Adrenal gland (tissue), 12 donors: ENCODE data around the gene OSBPL9. TPM values are rescaled to one million over a fixed set of nuclear protein-coding genes. Genes with fewer than 3 reads are reported as not detected.

Experiments used
- DNase-seq, 7 donors: peaks; one replicate each; pipeline ENCODE4 v3.0.0-alpha.2; 2019 to 2020
- H3K27ac ChIP-seq, 5 donors: fragments of 200-600 bp; sonication (generic) in 4 of 5; 1 replicate in 3 of 5; 2 replicates in 2 of 5; pipeline versions ENCODE4 v1.5.1 to v1.8.0; 2016 to 2020; ENCODE audit warnings: mild to moderate bottlenecking in 1 of 5
- H3K27me3 ChIP-seq: fragments of 200-600 bp; 2 replicates; pipeline ENCODE4 v1.8.0; 2021
- H3K36me3 ChIP-seq, 2 donors: fragments of 200-600 bp; replicated peaks in 1 of 2; 1 replicate in 1 of 2; 2 replicates in 1 of 2; pipeline versions ENCODE4 v1.5.1 to v1.8.0; 2018 to 2022
- H3K4me1 ChIP-seq, 2 donors: fragments of 200-600 bp; replicated peaks in 1 of 2; 1 replicate in 1 of 2; 2 replicates in 1 of 2; pipeline versions ENCODE4 v1.5.1 to v1.8.0; 2018 to 2021
- H3K4me3 ChIP-seq, 4 donors: fragments of 200-600 bp; sonication (generic) in 3 of 4; one replicate each; pipeline ENCODE4 v1.5.1; 2016 to 2018
- H3K9me3 ChIP-seq, 3 donors: fragments of 200-600 bp; sonication (generic) in 1 of 3; replicated peaks in 1 of 3; 1 replicate in 2 of 3; 2 replicates in 1 of 3; pipeline versions ENCODE4 v1.5.1 to v1.8.0; 2016 to 2021
- POLR2A ChIP-seq, 2 donors: fragments of 450-650 bp; IDR thresholded peaks; one replicate each; pipeline ENCODE4 v1.6.1; 2017; ENCODE audit warnings: antibody characterized with exemption in 2 of 2, mild to moderate bottlenecking in 2 of 2, moderate library complexity in 1 of 2
- WGBS, 4 donors: extraction: QIAGEN DNeasy Blood & Tissue Kit in 2 of 4; methylation state at CpG; one replicate each; pipeline versions ENCODE4 v1.1.5 to v1.1.7; 2013 to 2017; 5-methylcytosine and 5-hydroxymethylcytosine counted together
- intact Hi-C, 2 donors: fragments of 100-400 bp; cut with DNase I; formaldehyde crosslinking; loops; one replicate each; pipeline versions ENCODE4 v1.14.1 to v1.15.0; 2022 to 2023
- polyA plus RNA-seq, 3 donors: library from polyadenylated mRNA; stranded (reverse); fragments of 200-250 nt in 2 of 3; fragments of 350-450 nt in 1 of 3; fragmentation: Illumina TruSeq in 1 of 3; extraction: RNeasy Lipid Tissue Mini Kit (QIAGEN cat#74804) in 1 of 3; gene quantifications; one replicate each; pipeline ENCODE4 v1.2.3, GENCODE V29; 2013 to 2014
- total RNA-seq, 9 donors: library from RNA; depleted of rRNA in 4 of 9; stranded (reverse); fragments of >200 nt in 4 of 9; fragments of 120-200 nt in 1 of 9; fragmentation: NEBNext Ultra II Directional in 1 of 9; extraction: Animal tissue kit (Norgen Biotek cat#: 25700) in 1 of 9; gene quantifications; one replicate each; pipeline versions ENCODE4 v1.1.0 to v1.2.4, GENCODE V29; 2013 to 2023
- TF ChIP-seq, protein P1 (sequence below), 6 experiments: fragments of 450-650 bp in 4 of 6; fragments of 200-600 bp in 2 of 6; sonication (generic) in 1 of 6; IDR thresholded peaks; 1 replicate in 5 of 6; 2 replicates in 1 of 6; pipeline versions ENCODE4 v1.5.1 to v1.8.0; 2016 to 2021; ENCODE audit warnings: antibody characterized with exemption in 6 of 6, mild to moderate bottlenecking in 2 of 6, moderate library complexity in 1 of 6
- donor health status: healthy with polysubstance abuse.
- donor health status: Bipolar disorder and iron deficiency.
- donor health status: DM: yes; HTN: yes; CAD: no.
- donor health status: DM: no; HTN: no; CAD: no.
- donor health status: DM: no; HTN: no; CAD: no.
- donor health status: DM: yes; HTN: yes; CAD: no.

Gene OSBPL9
- total and polyA plus RNA-seq, 12 donors, result 61.9 to 180 (median 87.3) TPM

DNA sequence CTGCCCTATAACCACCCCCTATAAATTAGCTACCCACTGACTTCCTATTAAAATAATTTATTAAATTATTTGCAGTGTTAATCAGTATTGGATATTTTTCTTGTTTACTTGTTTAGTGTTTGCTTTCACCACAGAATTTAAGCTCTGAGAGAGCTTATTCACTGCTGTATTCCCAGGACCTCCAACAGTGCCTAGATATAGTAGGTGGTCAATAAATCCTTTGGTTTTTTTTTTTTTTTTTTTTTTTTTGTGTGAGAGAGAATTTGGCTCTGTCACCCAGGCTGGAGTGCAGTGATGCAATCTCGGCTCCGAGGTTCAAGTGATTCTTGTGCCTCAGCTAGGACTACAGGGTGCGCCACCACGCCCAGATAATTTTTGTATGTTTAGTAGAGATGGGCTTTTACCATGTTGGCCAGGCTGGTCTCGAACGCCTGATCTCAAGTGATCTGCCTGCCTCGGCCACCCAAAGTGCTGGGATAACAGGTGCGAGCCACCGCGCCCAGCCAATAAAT lies 1.1 kb upstream of the OSBPL9 start:
- intact Hi-C loops, result no loop called here
- peaks cover 6 to 45% of the 10 kb centered on the region in 2 donors for H3K4me1 ChIP-seq
- H3K36me3 ChIP-seq, result no peaks in the 10 kb centered on the region
- WGBS, 4 donors, result 84 to 95% (median 92%) methylated on average over 8 to 10 of the region's 10 CpGs
- no peaks in the 10 kb centered on the region for H3K27me3 ChIP-seq
- no peaks in the 10 kb centered on the region for H3K9me3 ChIP-seq
- TF ChIP-seq, protein P1, sequence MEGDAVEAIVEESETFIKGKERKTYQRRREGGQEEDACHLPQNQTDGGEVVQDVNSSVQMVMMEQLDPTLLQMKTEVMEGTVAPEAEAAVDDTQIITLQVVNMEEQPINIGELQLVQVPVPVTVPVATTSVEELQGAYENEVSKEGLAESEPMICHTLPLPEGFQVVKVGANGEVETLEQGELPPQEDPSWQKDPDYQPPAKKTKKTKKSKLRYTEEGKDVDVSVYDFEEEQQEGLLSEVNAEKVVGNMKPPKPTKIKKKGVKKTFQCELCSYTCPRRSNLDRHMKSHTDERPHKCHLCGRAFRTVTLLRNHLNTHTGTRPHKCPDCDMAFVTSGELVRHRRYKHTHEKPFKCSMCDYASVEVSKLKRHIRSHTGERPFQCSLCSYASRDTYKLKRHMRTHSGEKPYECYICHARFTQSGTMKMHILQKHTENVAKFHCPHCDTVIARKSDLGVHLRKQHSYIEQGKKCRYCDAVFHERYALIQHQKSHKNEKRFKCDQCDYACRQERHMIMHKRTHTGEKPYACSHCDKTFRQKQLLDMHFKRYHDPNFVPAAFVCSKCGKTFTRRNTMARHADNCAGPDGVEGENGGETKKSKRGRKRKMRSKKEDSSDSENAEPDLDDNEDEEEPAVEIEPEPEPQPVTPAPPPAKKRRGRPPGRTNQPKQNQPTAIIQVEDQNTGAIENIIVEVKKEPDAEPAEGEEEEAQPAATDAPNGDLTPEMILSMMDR (IDR thresholded peaks at IDR 0.05), result no peak
- TF ChIP-seq POLR2A (IDR thresholded peaks at IDR 0.05), result no peak
- peak in 1 of 7 donors; percentile 28 for DNase-seq
- no peak overlapping the region for H3K4me3 ChIP-seq
- no peak overlapping the region for H3K27ac ChIP-seq

DNA sequence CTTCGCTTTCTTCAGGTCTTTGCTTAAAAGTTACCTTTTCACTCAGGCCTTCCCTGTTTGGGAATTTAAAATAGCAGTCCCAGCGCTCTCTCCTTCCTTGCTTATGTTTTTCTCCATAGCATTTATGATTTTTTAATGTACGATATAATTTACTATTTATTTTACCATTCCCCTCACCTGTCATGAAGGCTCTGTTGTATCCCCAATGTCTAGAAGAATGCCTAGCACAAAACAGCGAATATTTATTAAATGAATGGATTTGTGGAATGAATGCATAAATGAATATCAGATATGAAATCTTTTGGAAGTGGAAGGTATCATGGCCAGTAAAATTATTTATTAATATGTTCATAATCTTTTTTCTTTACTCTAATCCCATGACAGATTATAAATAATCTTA lies 402 bp upstream of the OSBPL9 start:
- 64 to 67% (median 66%) methylated on average over 4 of the region's 4 CpGs for whole genome bisulfite sequencing, 4 donors
- intact Hi-C loops, result no loop called here
- peaks cover 6 to 51% of the 10 kb centered on the region in 2 donors for H3K4me1 ChIP-seq
- H3K27ac ChIP-seq, result peak overlapping the region in 2 of 5 donors; percentile 87 to 97
- no peaks in the 10 kb centered on the region for H3K9me3 ChIP-seq
- H3K4me3 ChIP-seq, result peak overlapping the region in 2 of 4 donors; percentile 92 to 95
- no peak for TF ChIP-seq POLR2A (IDR thresholded peaks at IDR 0.05)
- TF ChIP-seq, protein P1 (IDR thresholded peaks at IDR 0.05), result no peak
- H3K27me3 ChIP-seq, result no peaks in the 10 kb centered on the region
- no peak for DNase-seq
- no peaks in the 10 kb centered on the region for H3K36me3 ChIP-seq

DNA sequence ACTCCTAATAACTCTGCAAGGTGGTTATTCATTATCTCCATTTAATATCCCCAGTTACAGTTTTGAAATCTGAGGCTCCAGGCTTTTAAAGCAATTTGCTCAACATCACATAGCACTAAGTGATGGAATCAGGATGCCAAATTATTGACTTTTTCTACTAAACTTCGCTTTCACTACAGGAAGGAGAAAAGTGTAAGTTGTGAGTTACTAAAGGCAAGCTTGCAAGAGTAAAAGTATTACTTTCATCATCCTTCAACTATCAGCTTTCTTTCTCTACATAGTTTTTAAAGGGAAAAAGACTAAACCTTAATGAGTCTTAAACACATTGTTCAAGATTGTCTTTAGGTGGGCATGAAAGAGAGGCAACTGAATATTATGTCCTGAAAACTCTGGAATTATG lies 1.8 kb downstream of the OSBPL9 start:
- no peaks in the 10 kb centered on the region for H3K9me3 ChIP-seq
- no peak for DNase-seq
- WGBS, 4 donors, result 74 to 92% (median 83%) methylated on average over 1 of the region's 1 CpG
- H3K27ac ChIP-seq, result peak overlapping the region in 1 of 5 donors; percentile 87
- TF ChIP-seq POLR2A (IDR thresholded peaks at IDR 0.05), result no peak
- TF ChIP-seq, protein P1 (IDR thresholded peaks at IDR 0.05), result no peak
- H3K4me3 ChIP-seq, result no peak overlapping the region
- H3K4me1 ChIP-seq, result peaks cover 6 to 56% of the 10 kb centered on the region in 2 donors
- intact Hi-C loops, result no loop called here
- no peaks in the 10 kb centered on the region for H3K27me3 ChIP-seq
- no peaks in the 10 kb centered on the region for H3K36me3 ChIP-seq

DNA sequence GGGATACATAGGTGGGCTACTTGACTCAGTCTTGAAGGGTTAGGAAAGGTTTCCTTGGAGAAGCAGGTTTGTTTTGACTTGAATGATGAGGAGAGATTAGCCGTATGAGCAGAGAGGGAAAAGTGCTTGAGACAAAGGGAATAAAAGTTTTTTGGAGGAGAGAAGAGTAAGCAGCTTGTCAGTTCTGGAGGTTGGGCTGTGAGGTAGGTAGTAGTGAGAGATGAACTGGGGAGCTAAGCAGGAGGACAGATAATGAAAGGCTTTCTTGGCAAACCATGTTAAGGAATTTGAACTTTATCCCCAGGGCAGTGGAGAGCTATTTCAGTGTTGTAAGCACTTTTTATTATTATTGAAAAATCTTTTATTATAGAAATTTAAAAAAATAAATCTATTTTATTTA lies 3.6 kb downstream of the OSBPL9 start:
- WGBS, 4 donors, result 74 to 91% (median 91%) methylated on average over 1 of the region's 1 CpG
- no peak for DNase-seq
- peak overlapping the region in 2 of 5 donors; percentile 46 to 87 for H3K27ac ChIP-seq

More for the DNA sequence above, 3.6 kb downstream of the OSBPL9 start:
- H3K27me3 ChIP-seq, result no peaks in the 10 kb centered on the region
- H3K9me3 ChIP-seq, result no peaks in the 10 kb centered on the region
- no peak overlapping the region for H3K4me3 ChIP-seq
- peaks cover 6 to 63% of the 10 kb centered on the region in 2 donors for H3K4me1 ChIP-seq
- no peaks in the 10 kb centered on the region for H3K36me3 ChIP-seq
- intact Hi-C loops, result no loop called here
- no peak for TF ChIP-seq POLR2A (IDR thresholded peaks at IDR 0.05)
- TF ChIP-seq, protein P1 (IDR thresholded peaks at IDR 0.05), result no peak
